CD4-positive, alpha-beta T cell treated with Interleukin-17A for 4 hours (primary cell): ENCODE data around the gene CPTP.

Experiments used
- DNase-seq: peaks from one replicate; pipeline ENCODE4 v3.0.0-alpha.2; 2020; ENCODE audit warnings: mixed read lengths

CPTP gene

DNA sequence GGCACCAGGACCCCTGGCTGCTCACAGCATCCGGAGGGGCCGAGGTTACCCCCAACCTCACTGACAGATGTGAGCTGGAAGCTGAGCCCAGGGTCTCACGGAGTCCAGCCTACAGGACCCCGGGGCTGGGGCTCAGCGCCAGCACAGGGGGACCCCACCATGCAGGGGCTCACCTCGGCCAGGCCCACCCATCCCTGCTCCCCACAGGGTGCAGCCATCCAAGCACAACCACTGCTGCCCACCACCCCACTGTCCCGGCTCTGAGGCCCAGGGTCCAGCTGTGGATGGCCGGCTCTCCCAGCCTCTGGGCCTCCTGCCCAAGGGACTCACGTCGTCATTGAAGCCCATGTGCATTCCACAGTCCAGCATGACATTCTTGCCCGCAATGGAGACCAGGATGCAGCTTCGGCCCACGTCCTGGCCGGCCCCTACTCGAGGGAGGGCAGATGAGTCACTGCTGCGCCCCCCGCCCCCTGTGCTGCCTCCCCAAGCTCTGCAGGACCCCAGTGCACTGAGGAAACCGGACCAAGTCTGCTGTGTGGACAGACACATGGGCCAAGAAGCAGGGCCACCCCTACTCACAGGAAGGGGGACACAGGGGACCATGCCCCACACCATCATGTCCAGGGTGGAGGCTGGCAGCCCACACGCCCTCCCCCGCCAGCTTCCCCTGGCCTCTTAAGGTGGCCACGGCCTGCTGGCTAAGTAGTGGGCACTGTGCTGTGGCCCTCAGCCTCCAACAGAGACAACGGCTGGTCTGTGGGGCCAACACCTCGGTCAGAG, 3.7 kb upstream of the CPTP start:
- no peak for DNase-seq

- no peak for DNase-seq
Measured at GRCh38 chr1:1321477-1321876, 3.1 kb upstream of the CPTP start.

DNA sequence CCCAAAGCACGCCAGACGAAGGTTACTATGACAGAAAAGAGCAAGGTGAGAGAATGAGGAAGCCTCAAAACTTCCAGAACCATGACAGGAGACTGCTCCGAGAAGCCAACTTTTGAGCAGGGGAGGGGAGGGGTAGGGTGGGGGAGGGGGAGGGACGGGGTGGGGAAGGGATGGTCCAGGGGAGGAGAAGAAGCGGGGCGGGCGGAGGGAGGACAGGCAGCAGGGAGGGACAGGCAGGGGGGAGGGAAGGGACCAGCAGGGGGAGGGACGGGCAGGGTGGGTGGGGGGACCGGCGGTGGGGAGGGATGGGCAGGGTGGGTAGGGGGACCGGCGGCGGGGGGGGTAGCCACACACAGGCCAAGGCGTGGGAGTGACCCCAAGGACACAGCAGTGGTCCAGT, 2.2 kb upstream of the CPTP start:
- DNase-seq: no peak

GRCh38 chr1:1322952-1323351, 1.6 kb upstream of the CPTP start:
- DNase-seq: no peak

DNA sequence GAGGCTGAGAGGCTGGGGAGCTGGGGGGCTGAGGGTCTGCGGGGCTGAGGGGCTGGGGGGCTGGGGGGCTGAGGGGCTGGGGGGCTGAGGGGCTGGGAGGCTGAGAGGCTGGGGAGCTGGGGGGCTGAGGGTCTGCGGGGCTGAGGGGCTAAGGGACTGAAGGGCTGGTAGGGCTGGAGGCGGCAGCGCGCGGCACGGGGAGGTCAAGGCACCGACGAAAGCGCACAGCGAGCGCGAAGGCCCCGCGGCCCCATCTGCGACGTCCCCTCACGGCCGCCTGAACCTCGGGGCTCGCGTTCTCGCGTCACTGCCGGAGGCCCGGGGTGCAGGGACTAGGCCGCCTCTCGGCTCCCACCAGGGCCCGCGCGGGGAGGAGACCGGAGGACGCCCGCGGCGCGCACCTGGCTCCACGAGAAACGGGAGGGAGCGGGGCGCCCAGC, 498 bp upstream of the CPTP start:
- no peak for DNase-seq

DNA sequence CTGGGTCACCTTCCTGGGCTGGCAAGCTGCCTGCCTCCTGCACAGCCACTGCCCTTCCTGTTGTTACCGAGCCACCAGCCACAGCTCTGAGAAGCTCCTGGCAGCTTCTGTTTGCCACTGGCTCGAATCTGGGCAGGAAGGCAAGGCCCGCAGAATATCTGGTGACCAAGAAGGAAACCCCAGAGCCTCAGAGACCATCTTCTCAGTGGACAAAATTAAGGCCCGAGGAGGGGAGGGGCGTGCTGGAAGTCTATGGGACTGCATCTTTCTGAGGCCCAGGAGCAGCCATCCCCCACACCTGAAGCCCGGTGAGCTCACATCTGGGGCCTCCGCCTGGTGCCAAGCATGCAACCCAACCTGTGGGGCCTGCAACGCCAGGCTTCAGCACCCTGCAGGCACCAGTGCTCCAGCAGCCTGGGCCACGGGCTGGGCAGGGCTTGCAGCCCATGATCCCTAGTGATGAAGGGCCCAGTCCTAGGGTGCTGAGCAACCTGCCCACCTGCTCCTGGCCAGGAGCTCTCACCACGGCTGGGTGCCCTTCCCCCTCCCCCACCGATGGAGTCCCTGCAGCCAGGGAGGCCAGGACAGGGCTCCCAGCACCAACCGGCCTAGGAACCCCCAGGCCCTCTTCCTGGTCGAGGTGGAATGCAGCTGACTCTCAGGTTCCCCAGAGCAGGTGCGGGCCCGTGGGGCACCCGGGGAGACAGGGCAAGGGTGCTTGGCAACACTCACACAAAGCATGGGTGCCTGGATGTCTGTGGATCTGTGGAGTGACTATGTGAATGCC, 879 bp downstream of the CPTP start:
- no peak for DNase-seq

DNA sequence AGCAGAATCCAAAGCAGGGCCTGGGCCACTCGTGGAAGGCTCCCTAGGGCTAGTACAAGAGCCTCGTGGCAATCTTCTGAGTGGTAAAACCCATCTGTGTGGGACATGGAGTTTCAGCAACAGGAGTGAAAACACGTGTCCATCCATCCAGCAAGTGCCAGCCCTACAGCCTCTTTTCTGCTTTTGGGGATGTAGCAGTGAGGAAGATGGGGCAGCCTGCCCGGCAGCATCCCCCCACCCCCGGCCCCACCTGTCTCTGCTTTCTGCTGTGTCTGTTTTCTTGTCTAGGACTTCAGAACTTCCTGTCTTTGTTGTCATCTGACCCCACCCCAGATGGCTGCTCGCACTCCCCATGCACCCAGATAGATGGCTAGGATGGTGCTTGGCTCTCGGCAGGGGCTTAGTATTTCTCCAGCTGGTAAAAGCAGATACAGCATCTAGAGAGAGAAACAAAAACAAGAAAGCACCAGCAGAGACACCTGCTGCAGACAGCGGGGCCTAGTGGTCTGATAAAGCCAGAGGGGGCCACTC, 1.5 kb downstream of the CPTP start:
- no peak for DNase-seq

DNA sequence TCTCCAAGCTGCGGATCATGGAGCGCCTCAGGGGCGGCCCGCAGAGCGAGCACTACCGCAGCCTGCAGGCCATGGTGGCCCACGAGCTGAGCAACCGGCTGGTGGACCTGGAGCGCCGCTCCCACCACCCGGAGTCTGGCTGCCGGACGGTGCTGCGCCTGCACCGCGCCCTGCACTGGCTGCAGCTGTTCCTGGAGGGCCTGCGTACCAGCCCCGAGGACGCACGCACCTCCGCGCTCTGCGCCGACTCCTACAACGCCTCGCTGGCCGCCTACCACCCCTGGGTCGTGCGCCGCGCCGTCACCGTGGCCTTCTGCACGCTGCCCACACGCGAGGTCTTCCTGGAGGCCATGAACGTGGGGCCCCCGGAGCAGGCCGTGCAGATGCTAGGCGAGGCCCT, 2.7 kb downstream of the CPTP start:
- DNase-seq: no peak

- no peak for DNase-seq
Measured at GRCh38 chr1:1328254-1328653, 3.7 kb downstream of the CPTP start.

GRCh38 chr1:1329304-1330210, 5.0 kb downstream of the CPTP start:
- no peak for DNase-seq

DNA sequence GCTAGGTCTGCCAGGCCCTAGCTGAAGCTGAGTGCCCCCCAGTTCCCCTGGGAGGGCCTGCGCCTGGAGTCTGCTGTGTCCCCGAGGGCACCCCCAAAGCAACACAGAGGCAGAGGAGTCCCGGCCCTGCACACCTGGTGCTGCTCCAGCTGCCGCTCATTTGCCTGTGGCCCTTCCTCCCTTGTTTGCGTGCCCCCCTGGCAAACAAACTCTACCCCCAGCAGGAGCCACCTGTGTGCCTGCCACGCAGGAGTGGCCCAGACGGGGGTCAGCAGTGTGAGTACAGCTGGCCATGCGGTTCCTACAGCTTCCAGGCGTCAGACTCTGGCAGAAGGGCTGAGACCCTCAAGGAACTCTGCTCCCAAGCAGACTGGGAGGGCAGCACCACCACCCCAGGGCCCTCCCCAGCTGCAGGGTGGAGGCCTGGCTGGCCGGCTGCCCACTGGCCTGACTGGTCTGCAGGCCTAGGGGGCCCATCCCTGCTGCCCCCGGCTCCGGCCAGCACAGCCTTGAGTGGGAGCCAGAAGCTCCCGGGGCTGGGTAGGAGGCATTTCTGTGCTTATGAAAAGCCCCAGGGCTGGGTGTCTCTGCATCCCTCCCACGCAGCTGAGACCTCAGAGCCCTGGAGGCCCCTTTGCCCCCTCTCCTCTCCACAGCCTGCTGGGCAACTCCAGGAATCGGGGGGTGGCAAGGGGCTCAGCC, 5.9 kb downstream of the CPTP start:
- DNase-seq: no peak

- DNase-seq: no peak
Measured at GRCh38 chr1:1331068-1331965, 6.7 kb downstream of the CPTP start, which contains the start of gene TAS1R3. TAS1R3 (plus strand) TSS chr1:1331280; CDS start chr1:1331346, 66 bp downstream.

DNA sequence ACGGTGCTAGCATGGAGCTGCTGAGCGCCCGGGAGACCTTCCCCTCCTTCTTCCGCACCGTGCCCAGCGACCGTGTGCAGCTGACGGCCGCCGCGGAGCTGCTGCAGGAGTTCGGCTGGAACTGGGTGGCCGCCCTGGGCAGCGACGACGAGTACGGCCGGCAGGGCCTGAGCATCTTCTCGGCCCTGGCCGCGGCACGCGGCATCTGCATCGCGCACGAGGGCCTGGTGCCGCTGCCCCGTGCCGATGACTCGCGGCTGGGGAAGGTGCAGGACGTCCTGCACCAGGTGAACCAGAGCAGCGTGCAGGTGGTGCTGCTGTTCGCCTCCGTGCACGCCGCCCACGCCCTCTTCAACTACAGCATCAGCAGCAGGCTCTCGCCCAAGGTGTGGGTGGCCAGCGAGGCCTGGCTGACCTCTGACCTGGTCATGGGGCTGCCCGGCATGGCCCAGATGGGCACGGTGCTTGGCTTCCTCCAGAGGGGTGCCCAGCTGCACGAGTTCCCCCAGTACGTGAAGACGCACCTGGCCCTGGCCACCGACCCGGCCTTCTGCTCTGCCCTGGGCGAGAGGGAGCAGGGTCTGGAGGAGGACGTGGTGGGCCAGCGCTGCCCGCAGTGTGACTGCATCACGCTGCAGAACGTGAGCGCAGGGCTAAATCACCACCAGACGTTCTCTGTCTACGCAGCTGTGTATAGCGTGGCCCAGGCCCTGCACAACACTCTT, 7.6 kb downstream of the CPTP start:
- no peak for DNase-seq

- DNase-seq: no peak
Measured at GRCh38 chr1:1332774-1333480, 8.3 kb downstream of the CPTP start.

DNA sequence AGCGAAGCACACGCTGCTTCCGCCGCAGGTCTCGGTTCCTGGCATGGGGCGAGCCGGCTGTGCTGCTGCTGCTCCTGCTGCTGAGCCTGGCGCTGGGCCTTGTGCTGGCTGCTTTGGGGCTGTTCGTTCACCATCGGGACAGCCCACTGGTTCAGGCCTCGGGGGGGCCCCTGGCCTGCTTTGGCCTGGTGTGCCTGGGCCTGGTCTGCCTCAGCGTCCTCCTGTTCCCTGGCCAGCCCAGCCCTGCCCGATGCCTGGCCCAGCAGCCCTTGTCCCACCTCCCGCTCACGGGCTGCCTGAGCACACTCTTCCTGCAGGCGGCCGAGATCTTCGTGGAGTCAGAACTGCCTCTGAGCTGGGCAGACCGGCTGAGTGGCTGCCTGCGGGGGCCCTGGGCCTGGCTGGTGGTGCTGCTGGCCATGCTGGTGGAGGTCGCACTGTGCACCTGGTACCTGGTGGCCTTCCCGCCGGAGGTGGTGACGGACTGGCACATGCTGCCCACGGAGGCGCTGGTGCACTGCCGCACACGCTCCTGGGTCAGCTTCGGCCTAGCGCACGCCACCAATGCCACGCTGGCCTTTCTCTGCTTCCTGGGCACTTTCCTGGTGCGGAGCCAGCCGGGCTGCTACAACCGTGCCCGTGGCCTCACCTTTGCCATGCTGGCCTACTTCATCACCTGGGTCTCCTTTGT, 9.1 kb downstream of the CPTP start:
- DNase-seq: no peak

GRCh38 chr1:1334835-1335234, 10.2 kb downstream of the CPTP start:
- no peak for DNase-seq

GRCh38 chr1:1335283-1335682, 10.7 kb downstream of the CPTP start:
- no peak for DNase-seq

GRCh38 chr1:1335792-1336248, 11.2 kb downstream of the CPTP start:
- no peak for DNase-seq

DNA sequence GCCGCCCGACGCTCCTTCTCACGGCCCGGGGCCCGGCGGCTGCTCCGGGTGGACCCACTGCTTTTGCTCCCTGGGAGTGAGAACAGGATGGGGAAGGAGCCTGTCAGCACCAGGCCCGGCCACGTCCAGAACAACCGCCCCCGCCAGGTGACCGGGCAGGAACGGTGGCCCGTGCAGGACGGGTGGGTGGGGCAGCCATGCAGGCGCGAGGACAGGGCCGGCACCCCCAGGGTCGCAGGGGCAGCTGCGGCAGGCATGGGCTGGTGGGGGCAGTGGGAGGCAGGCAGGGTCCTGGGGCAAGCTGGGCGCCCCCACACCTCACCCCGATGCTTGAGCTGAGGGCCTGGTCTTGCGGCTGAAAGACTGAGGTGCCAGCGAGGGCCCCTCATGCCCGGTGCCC, 11.8 kb downstream of the CPTP start:
- no peak for DNase-seq
